Measurements from ENCODE around the gene DDX42. TPM values are rescaled to one million over a fixed set of nuclear protein-coding genes. Genes with fewer than 3 reads are reported as not detected.
A peak's percentile ranks its signal among the peaks of the same experiment; 100 is the strongest.

The DDX42 gene
- total and polyA plus RNA-seq, 2 of the 13 experiments (the other 11 are each of a cell fraction or from before 2014, with no cell fraction given) = 87.2 to 92.9 TPM

- TF ChIP-seq ZNF737 (CRISPR knock-in tag; IDR thresholded peaks at IDR 0.05; ENCODE audit: borderline replicate concordance) (no peak), ZNF253 (CRISPR knock-in tag; IDR thresholded peaks at IDR 0.05; ENCODE audit: borderline replicate concordance) (peak; percentile 86), HOXA9 (CRISPR knock-in tag; IDR thresholded peaks at IDR 0.05; ENCODE audit: borderline replicate concordance) (peak; percentile 72; the same call in 1 of the 2 replicates), ARHGAP35 (CRISPR knock-in tag; IDR thresholded peaks at IDR 0.05; ENCODE audit: borderline replicate concordance) (peak; percentile 88; the same call in 1 of the 2 replicates), MEIS1 (CRISPR knock-in tag; IDR thresholded peaks at IDR 0.05; ENCODE audit: borderline replicate concordance) (peak; percentile 90), ONECUT2 (CRISPR knock-in tag; IDR thresholded peaks at IDR 0.05) (no peak), YEATS2 (CRISPR knock-in tag; IDR thresholded peaks at IDR 0.05; ENCODE audit: borderline replicate concordance) (peak; percentile 99), ZFP36L2 (CRISPR knock-in tag; IDR thresholded peaks at IDR 0.05) (no peak; the same call in 1 of the 2 replicates), ZNF687 (CRISPR knock-in tag; IDR thresholded peaks at IDR 0.05) (peak; percentile 96), HOXA5 (CRISPR knock-in tag; IDR thresholded peaks at IDR 0.05) (peak; percentile 91), ZBTB40 (IDR thresholded peaks at IDR 0.05) (peak; percentile 75), ZBTB40 (CRISPR knock-in tag; IDR thresholded peaks at IDR 0.05) (peak; percentile 83), NAIF1 (CRISPR knock-in tag; IDR thresholded peaks at IDR 0.05; ENCODE audit: borderline replicate concordance) (peak; percentile 100)
Observed at GRCh38 chr17:63773272-63774140, 464 bp upstream of the DDX42 start, which contains the start of gene CCDC47 (continued).
